NCI-H128 (cell line): ENCODE data around the gene BORCS5.
"Not testable (repeated sequence)": the region's sequence is repeated elsewhere in the genome, so short reads cannot be mapped to it uniquely, and the experiment has no call there.

ENCODE experiments used
- DNase-seq: peaks from one replicate; lab custom pipeline; 2025; ENCODE audit not compliant: unreplicated experiment; lab: John Stamatoyannopoulos, UW

BORCS5 gene

DNA sequence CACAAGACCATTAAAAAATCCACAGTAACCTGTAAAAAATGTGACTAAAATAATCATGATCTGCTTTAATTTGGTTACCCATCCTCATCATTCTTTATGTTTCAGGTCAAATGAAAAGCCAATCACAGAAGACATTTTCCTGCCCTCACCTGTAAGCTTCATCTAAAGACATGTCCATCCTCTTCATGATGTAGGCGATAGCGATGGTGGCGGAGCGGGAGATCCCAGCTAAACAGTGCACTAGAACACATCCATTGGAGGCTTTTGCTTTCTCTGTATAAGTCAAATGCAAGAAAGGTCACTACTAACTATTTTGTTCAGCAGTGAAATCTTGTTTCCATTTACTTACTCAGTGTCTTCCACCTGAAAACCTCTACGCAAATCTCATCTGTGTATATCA, 123.2 kb downstream of the BORCS5 start:
- DNase-seq = no peak

DNA sequence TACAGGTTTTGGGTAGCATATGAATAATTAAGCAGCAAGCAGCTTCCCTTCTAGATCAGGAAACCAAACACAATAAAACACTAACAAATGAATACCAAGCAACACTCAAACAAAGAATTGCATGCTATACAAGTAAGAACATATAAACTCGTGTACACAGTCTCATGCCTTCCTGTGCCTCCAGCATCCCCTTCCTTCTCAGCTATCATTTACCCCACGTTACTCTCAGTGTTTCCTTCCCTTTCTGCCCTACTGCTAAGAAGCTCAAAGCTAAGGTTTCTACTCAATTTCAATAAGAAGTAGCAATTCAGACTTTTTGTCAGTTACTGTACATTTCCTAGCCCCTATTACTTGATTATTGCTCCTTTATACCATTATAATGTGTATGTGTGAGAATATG, 124.8 kb downstream of the BORCS5 start:
- no peak for DNase-seq

DNA sequence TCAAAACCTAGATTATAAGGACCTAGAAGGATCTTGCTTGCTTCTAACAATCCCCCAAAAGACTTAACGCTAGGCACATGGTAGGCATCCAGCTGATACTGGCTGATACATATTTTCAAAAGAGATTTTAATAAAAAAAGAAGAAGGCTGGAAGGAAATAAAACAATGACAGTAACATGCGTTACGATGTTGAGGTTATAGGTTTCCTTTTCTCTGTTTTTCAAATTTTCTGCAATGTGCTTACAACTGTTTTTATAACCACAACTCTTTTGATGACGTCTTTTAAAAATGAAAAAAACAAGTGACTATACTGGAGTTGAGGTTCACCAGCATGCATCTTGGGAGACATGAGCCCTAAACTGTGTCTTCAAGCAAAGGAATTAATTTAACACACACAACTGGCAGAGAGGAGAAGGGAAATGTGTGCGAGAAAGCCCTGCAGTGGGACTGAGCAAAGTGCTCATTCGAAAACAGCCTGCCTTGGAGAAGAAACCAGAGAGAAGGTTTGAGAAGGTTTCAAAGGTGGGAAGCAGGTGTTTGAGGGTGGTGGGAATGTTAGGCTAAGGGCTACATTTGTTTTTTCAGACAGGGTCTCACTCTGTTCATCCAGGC, 125.4 kb downstream of the BORCS5 start:
- no peak for DNase-seq

DNA sequence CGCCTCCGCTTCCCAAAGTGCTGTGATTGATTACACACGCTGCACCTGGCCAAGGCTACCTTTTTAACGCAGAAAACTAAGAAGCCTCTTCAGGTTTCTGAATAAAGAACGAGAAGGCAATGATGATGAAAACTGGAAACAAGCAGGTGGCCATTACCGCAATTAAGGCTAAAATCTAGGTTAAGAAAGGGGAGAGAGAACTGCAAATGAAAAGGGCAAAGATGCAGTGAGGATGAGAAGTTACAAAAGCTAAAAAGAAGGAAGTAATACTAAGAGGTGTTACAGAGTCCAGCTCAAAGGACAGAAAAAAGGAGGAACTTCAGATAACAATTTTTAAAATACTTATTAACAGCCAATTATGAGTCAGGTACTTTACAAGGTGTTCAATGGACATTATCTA, 126.1 kb downstream of the BORCS5 start:
- DNase-seq = no peak

DNA sequence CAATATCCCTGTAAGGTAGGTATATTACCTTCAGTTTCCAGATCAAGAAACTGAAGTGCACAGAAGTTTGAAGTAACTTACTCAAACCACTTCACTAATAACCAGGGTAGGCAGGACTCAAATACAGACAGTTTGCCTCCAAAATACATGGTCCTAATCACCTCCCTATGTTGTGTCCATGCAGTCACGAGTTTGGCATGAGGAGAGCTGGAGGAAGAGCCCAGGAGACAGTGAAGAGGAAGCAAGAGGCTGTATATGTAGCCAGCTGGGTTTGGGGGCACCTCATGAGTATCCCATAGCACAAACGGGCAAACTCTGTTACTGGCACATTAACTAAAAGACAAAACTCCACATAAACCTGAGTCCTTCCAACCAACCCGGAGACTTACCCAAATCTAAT, 126.6 kb downstream of the BORCS5 start:
- DNase-seq = no peak

DNA sequence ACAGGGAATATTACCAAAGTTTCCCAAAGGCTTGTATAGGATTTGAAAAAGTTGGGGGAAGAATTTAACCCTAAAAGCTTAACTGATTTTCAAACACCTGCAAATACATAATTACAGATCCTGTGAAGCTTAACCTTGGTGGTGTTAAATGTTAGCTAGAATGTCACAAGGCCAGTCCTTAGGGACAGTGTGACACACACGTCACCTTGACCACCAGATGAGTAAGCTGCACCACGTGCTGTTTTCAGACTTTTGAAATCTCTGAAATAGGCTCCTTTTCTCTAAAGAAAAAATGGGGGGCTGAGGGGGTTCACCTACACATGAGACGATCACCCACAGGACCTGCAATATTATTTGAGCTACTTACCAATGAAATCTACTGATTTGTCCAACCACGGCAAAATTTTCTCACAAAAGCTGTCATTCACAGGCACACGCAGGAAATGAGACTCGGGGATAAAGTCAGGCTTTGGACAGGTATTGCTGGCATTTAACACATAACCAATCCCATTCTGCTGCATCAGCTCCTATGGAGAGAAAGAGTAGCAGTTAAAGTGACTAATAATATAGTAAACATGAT, 129.9 kb downstream of the BORCS5 start:
- no peak for DNase-seq

DNA sequence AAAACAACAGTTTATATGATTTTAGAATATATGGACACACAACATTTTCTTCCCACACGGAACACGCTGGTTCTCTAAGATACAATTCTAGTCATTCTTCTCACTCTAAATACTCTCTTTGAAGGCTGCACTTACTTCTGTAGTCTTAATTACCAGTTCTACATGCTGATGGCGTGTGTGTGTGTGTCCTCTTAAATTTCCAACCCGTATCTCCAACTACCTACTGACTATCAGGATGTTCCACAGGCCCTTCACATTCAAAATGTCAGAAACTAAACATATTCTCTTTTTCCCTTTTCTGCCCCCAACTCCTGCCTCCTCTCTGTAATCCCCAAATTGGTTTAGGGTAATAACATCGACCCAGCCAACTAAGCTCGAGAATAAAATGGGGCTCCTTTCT, 130.6 kb downstream of the BORCS5 start:
- no peak for DNase-seq

DNA sequence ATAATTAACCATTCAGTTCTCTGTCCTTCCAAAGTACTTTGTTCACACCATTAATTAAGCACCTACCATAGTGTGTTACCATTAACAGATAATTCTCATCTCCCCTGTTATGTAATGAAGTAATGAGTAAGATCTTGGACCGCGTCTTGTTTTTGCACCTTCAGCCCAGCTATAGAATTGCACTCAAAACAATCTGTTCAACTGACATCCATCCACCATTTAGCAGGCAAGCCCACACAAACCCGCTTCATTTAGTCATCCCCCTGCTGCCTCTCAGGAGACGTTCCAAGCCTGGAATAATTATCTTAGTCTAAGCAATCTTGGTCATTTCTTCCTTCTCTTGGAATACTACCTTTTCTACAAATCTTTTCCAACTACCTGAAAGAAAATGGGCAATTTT, 131.4 kb downstream of the BORCS5 start:
- no peak for DNase-seq

DNA sequence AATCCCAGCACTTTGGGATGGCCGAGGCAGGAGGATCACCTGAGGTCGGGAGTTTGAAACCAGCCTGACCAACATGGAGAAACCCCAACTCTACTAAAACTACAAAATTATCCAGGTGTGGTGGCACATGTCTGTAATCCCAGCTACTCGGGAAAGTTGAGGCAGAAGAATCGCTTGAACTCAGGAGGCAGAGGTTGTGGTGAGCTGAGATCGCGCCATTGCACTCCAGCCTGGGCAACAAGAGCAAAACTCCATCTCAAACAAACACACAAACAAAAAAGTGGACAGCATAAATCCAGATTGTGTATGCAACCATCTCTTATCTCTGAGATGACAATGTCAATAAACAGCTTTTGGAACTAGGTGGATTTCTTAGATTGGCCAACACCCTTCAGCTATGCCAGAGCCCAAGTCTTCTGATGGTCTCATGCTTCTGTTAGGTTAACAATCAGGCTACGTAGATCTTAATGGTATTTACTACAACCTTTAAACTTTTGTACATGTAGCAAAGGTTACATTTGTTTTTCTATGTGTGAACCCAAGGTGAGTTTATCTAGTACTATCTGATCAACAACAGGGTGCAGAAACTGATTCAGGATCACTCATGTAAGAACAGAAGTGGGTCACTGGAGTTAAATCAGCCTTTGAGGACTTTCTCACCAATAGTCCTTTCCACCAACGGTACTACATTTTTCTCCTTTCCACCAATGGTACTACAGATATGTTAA, 132.1 kb downstream of the BORCS5 start:
- DNase-seq = no peak

DNA sequence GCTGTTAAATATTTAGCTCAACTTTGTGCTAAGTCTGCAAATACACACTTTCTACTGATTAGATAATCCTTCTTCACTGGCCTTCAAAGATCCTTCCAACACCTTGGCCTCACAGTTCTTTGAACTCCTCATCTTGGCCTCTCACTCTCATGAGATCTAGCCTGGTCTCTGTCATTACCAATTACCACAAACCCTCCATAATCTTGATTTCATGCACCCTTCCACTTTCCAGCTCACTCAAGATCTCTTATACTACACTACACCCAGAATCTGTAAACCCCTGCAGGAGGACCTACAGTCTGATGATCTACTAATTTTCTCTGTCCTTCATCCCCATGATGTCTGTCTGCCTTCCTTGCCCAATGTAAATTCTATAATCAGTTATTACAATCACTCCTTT, 134.7 kb downstream of the BORCS5 start:
- no peak for DNase-seq

DNA sequence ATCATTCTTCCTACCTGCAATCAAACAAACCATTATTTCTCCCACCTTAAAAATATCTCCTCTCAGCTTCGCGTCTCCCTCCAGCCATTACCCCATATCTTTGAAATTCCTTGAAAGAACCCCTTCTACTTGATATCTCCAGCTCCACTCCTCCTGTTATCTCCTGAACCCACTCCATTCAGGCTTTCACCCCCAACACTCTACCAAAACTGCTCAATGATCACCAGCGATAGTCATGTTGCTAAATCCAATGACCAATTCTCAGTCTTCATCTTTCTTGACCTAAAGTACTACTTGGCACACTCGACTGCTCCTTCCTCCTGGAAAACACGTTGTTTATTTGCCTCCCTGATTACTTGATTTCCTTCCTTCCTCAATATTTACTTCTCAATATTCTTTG, 135.7 kb downstream of the BORCS5 start:
- no peak for DNase-seq

DNA sequence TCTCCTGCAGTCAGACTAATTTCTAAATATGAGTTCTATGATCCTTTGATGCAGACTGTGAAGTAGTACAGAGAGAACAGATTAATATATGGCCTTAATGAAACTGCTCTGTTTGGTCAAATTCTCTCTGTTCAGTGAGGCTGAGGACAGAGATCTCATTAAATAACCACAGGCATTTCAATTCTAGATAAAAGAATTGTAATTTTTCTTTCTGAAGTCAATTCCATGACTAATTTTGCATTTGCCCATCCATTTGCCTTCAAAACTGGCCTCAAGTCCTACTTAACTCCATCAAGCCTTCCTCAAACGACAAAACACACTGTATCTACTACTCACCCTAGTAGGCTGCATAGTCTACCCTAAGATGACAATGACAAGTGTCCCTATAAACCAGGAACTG, 138.7 kb downstream of the BORCS5 start:
- no peak for DNase-seq

DNA sequence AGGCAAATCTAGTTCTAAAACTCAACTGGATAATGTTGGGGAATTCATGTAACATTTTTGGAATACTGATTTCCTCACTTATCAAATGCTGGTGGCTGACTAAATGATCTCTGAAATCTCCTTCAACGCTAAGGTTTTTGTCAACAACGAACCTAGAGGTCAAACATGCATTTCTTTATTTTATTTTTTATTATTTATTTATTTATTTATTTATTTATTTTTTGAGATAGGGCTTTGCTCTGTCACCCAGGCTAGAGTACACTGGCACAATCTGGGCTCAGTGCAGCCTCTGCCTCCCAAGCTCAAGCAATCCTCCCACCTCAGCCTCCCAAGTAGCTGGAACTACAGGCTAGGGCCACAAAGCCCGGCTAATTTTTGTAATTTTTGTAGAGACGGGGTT, 141.3 kb downstream of the BORCS5 start:
- no peak for DNase-seq

DNA sequence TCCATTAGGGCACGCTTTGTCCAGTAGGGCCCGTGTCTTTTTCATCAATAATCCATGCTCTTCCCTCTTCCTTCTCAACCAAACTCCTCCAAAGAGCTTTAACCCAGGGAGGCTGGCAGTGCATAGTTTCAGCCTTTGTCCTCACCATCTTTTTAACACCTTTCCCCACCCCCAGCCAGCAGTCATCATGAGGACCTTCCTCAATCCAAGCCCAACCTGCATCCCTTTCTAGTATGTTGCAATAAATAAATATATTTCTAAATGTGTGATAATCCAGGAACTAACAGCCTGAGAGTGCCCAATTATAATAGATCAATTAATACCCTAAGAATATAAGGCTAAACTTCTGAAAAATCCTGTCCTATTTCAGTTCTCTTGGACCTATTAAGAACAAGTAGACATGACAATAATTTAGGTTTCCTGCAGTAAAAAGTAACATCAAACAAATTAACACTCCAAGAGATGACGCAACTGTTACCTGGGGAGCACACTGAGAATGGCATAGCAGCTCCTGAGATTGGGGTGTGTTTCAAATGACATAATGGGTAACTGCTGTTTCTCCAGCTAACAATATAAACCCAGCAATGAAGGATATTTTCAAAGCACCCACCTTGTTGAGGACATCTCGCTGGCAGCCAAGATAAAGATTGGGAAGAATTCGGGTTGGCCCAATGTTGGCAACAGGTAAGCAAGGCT, 143.2 kb downstream of the BORCS5 start:
- DNase-seq = no peak

DNA sequence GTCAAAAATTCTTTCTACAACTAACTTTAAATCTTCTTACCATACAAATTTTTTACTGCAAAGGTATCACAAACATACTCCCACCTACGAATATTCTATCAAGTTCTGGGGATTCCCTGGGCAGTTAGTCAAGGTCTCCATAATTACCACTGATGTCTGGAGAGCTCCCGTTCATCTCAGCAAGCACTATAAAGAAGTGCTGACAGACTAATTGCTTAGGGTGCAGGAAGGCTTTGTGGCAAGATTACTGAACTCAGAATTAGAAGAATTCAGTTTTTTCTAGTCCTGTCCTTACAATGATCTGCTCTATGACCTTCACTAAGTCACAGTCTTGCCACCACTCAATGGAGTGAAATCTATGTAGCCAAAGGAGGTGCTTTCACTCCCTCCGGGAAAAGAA, 144.2 kb downstream of the BORCS5 start:
- no peak for DNase-seq

DNA sequence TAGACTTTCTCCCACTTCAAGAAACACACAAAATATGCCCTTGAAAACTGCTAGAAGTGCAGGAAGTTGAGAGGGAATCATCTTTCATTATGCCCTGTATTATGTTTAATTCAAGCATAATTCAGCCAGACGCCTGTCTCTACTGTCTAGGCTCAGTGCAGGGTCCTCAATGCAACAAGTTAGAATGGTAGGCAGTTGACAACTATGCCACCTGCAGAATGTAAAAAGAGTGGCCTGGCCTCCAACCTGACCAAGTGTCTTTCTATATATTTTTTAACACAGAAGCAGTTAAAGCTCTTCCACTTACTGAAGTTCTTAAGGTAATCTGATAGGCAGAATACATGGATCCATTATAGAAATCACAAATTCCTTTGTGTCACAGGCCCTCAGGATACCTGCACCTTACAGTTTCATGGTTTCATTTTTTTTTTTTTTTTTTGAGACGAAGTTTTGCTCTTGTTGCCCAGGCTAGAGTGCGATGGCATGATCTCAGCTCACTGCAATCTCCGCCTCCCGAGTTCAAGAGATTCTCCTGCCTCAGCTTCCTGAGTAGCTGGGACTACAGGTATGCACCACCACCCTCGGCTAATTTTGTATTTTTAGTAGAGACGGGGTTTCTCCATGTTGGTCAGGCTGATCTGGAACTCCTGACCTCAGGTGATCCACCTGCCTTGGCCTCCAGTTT, 145.4 kb downstream of the BORCS5 start:
- not testable (repeated sequence) for DNase-seq

DNA sequence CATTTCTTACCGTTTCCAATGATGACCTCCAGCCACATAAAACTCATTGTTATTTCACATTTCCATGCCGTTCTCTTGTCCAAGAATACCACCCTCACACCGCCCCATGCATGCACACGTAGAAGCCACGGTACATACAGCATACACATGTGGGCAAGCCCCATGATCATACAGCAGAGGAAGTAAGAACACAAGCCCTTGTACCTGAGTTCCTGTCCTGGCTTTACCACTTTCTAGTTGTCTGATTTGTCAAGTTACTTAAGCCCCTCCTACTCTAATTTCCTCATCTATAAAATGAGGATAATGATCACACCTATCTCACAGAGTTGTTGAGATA, 145.9 kb downstream of the BORCS5 start:
- DNase-seq = no peak

DNA sequence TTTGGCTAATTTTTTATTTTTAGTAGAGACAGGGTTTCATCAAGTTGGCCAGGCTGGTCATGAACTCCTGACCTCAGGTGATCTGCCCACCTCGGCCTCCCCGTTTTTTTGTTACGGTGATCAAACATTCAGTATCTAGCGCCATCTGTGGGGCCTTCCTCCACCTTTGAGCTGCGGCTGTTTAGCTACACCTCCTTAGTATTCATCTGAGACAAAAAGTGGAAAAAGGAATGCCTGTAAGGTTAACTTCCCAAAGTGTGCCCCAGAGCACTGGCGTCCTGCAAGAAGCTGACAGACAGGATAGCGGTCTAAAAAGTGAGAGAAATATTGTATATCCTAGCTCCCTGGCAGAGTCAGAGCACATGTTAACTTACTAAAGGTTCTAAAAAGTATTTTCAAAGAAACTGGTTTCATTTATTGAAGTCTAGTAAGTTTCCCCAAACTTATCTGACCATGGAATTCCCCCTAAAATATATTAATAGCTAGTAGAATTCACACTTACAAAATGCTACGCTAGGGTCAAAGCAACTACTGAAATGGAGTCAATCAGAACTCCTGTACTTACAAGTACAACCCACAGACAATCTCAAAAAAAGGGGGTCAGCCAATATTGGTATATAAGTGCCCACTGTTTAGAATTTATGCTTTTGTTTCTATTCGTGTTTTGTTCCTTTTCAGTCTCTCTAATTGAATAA, 146.7 kb downstream of the BORCS5 start:
- DNase-seq = no peak

DNA sequence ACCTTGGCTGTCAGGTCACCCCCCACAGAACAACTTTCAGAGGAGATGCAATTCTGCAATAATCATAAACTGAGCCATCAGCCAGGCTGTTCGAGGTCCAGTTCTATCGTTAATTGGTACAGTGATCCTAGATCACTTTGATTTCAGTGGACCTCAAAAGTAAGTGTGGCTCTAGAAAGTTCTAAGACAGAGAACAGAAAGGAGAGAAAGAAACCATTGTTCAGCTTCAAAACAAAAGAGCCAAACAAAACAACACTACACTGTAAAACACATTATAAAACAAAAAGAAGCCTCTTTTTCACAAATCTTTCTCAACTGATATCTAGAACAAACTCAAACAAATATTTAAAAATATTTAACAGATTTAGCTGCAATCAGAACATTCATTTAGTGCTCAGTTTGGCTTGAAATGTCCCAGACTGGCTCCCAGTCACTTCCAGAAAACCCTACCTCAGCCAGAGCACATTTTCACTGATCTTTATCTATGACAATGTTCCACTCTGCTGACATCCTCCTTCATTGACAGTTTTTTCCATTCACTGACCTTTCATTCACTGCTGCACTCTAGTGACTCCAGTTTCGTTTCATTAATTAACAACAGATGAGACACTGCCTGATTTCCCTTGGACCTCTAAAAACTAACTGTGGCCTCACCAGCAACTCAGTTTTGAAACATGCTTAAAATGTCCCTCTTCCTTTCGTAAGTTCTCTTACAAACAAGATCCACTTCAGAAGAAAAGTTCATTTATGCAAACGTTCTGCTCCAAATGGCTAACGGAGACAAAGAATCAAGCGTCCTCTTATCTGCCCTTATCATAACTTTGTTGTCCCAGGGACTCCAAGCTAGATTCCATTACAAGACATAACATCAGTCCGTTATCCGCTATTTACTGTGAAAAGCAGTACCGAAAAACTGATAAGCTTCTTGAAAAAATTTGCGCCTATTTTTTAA, 148.9 kb downstream of the BORCS5 start:
- no peak for DNase-seq

DNA sequence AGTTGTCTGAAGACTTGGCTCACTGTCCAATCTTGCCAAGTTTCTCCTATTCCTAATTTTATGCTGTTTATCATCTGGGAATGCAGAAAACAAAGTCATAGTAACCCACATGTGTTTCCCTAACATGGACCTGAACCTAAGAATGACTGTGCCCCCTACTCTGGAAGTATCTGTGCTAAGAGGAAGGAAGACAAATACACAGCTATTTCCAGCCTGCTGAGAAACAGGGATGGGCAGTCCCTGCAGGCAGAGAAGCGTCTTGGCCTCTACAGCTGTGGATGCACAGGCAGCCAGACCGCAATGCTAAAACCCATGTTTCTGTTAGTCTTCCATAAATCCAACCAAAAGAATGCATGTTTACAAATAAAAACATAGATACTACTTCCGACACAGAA, 149.6 kb downstream of the BORCS5 start:
- DNase-seq = no peak
